ENCODE results near the gene TMEM50B.

GRCh38 chr21:33470701-33471100, 9.1 kb downstream of the TMEM50B start:
- TF ChIP-seq CTCF (IDR thresholded peaks at IDR 0.05) (no peak), EP300 (IDR thresholded peaks at IDR 0.05) (no peak)

Data from tibial nerve (tissue), 4 donors.